ENCODE measurements around the gene ME1.

Gene ME1

GRCh38 chr6:83252719-83253118, 178.1 kb downstream of the ME1 start:
- no peak for TF ChIP-seq CTCF (IDR thresholded peaks at IDR 0.05)
- H3K4me1 ChIP-seq: peaks cover 3% of the 10 kb centered on the region
- no peak overlapping the region for H3K4me3 ChIP-seq (ENCODE audit: low read depth, low read length)
- no peaks in the 10 kb centered on the region for H3K36me3 ChIP-seq (ENCODE audit: control insufficient read depth, insufficient read depth, low read length)
- H3K9ac ChIP-seq: no peak overlapping the region
- H2AFZ ChIP-seq: no peak overlapping the region
- H3K79me2 ChIP-seq: no peaks in the 10 kb centered on the region
- H3K27ac ChIP-seq: no peak overlapping the region
- H3K4me2 ChIP-seq (ENCODE audit: low read length): no peak overlapping the region
- no peaks in the 10 kb centered on the region for H3K27me3 ChIP-seq (ENCODE audit: control insufficient read depth, insufficient read depth, low read length)
- H3K9me3 ChIP-seq (ENCODE audit: control insufficient read depth, low read length): no peaks in the 10 kb centered on the region

GRCh38 chr6:83250235-83250634, 180.6 kb downstream of the ME1 start:
- no peak overlapping the region for H3K9ac ChIP-seq

GRCh38 chr6:83247471-83247870, 183.4 kb downstream of the ME1 start:
- H3K79me2 ChIP-seq: no peaks in the 10 kb centered on the region
- H3K4me2 ChIP-seq (ENCODE audit: low read length): no peak overlapping the region
- H2AFZ ChIP-seq: no peak overlapping the region
- H3K27me3 ChIP-seq (ENCODE audit: control insufficient read depth, insufficient read depth, low read length): no peaks in the 10 kb centered on the region
- no peak overlapping the region for H3K27ac ChIP-seq
- H3K36me3 ChIP-seq (ENCODE audit: control insufficient read depth, insufficient read depth, low read length): no peaks in the 10 kb centered on the region
- H3K9ac ChIP-seq: no peak overlapping the region
- TF ChIP-seq CTCF (IDR thresholded peaks at IDR 0.05): no peak
- no peaks in the 10 kb centered on the region for H3K9me3 ChIP-seq (ENCODE audit: control insufficient read depth, low read length)
- H3K4me1 ChIP-seq: peaks cover 3% of the 10 kb centered on the region
- H3K4me3 ChIP-seq (ENCODE audit: low read depth, low read length): no peak overlapping the region

More at GRCh38 chr6:83250235-83250634, 180.6 kb downstream of the ME1 start:
- H3K27me3 ChIP-seq (ENCODE audit: control insufficient read depth, insufficient read depth, low read length): no peaks in the 10 kb centered on the region
- no peaks in the 10 kb centered on the region for H3K36me3 ChIP-seq (ENCODE audit: control insufficient read depth, insufficient read depth, low read length)
- H3K9me3 ChIP-seq (ENCODE audit: control insufficient read depth, low read length): no peaks in the 10 kb centered on the region
- no peak overlapping the region for H3K4me3 ChIP-seq (ENCODE audit: low read depth, low read length)
- peaks cover 3% of the 10 kb centered on the region for H3K4me1 ChIP-seq
- H2AFZ ChIP-seq: no peak overlapping the region
- no peak overlapping the region for H3K27ac ChIP-seq
- H3K79me2 ChIP-seq: no peaks in the 10 kb centered on the region
- TF ChIP-seq CTCF (IDR thresholded peaks at IDR 0.05): no peak
- no peak overlapping the region for H3K4me2 ChIP-seq (ENCODE audit: low read length)

GRCh38 chr6:83231146-83231545, 199.7 kb downstream of the ME1 start:
- H3K27me3 ChIP-seq (ENCODE audit: control insufficient read depth, insufficient read depth, low read length): no peaks in the 10 kb centered on the region
- H3K79me2 ChIP-seq: no peaks in the 10 kb centered on the region

More at GRCh38 chr6:83231146-83231545, 199.7 kb downstream of the ME1 start:
- Histone ChIP-seq H3K27ac (no peak overlapping the region), H3K4me2 (ENCODE audit: low read length) (no peak overlapping the region), H3K4me1 (no peaks in the 10 kb centered on the region), H3K36me3 (ENCODE audit: control insufficient read depth, insufficient read depth, low read length) (no peaks in the 10 kb centered on the region), H2AFZ (no peak overlapping the region), H3K9me3 (ENCODE audit: control insufficient read depth, low read length) (no peaks in the 10 kb centered on the region), H3K4me3 (ENCODE audit: low read depth, low read length) (no peak overlapping the region), H3K9ac (no peak overlapping the region)
- TF ChIP-seq CTCF (IDR thresholded peaks at IDR 0.05): no peak

Measured in parathyroid adenoma (tissue), 2 donors.